Glutamatergic neuron (in vitro differentiated cells): Measurements from ENCODE around the gene TNFRSF6B. TPM values are rescaled to one million over a fixed set of nuclear protein-coding genes. Genes with fewer than 3 reads are reported as not detected.
A peak's percentile ranks its signal among the peaks of the same experiment; 100 is the strongest.

Experiments used
- DNase-seq: peaks from one replicate; pipeline ENCODE4 v3.0.0; 2022
- H3K27ac Mint-ChIP-seq: one replicate; pipeline ENCODE4 v1.8.0; 2020; ENCODE audit warnings: mild to moderate bottlenecking, mixed read lengths, inconsistent platforms; ENCODE audit not compliant: unreplicated experiment
- H3K27me3 Mint-ChIP-seq: one replicate; pipeline ENCODE4 v1.8.0; 2020; ENCODE audit warnings: mild to moderate bottlenecking, moderate library complexity, mixed read lengths, inconsistent platforms; ENCODE audit not compliant: unreplicated experiment
- H3K36me3 Mint-ChIP-seq: one replicate; pipeline ENCODE4 v1.8.0; 2020; ENCODE audit warnings: mild to moderate bottlenecking, mixed read lengths, inconsistent platforms; ENCODE audit not compliant: unreplicated experiment
- H3K4me1 Mint-ChIP-seq: one replicate; pipeline ENCODE4 v1.8.0; 2020; ENCODE audit warnings: mild to moderate bottlenecking, low read depth, mixed read lengths, inconsistent platforms; ENCODE audit not compliant: unreplicated experiment
- H3K4me3 Mint-ChIP-seq: one replicate; pipeline ENCODE4 v1.8.0; 2020; ENCODE audit warnings: mild to moderate bottlenecking, mixed read lengths, inconsistent platforms; ENCODE audit not compliant: unreplicated experiment
- H3K9me3 Mint-ChIP-seq: one replicate; pipeline ENCODE4 v1.8.0; 2020; ENCODE audit warnings: mild to moderate bottlenecking, moderate library complexity, mixed read lengths, inconsistent platforms; ENCODE audit not compliant: unreplicated experiment
- CTCF ChIP-seq: fragments of 200-600 bp; sonication (generic); IDR thresholded peaks from one replicate; pipeline ENCODE4 v1.5.0; 2021; ENCODE audit not compliant: partially characterized antibody, unreplicated experiment
- total RNA-seq: library from RNA; stranded (reverse); fragmentation: NEBNext Ultra II Directional; extraction: Animal tissue kit (Norgen Biotek cat#: 25700); gene quantifications from one replicate; pipeline ENCODE4 v1.2.1, GENCODE V29; 2021; ENCODE audit not compliant: unreplicated experiment

Gene TNFRSF6B
- total RNA-seq, 1 donor from 2014 or later, result not detected

GRCh38 chr20:63738687-63739129 is 42.3 kb downstream of the TNFRSF6B start:
- no peak for TF ChIP-seq CTCF
- Mint-ChIP-seq H3K9me3 (peaks cover 9% of the 10 kb centered on the region), H3K27ac (no peak overlapping the region), H3K27me3 (peaks cover 12% of the 10 kb centered on the region), H3K36me3 (no peaks in the 10 kb centered on the region), H3K4me3 (no peak overlapping the region), H3K4me1 (peaks cover 5% of the 10 kb centered on the region)
- DNase-seq, result peak; percentile 80

GRCh38 chr20:63739130-63740069 is 42.9 kb downstream of the TNFRSF6B start, which contains the start of gene SLC2A4RG:
SLC2A4RG (plus strand) TSS chr20:63739776; CDS start chr20:63739913, 137 bp downstream.
- peaks cover 7% of the 10 kb centered on the region for H3K4me1 Mint-ChIP-seq
- no peaks in the 10 kb centered on the region for H3K36me3 Mint-ChIP-seq
- H3K27me3 Mint-ChIP-seq, result peaks cover 9% of the 10 kb centered on the region
- TF ChIP-seq CTCF, result no peak
- DNase-seq, result peak; percentile 76
- peaks cover 5% of the 10 kb centered on the region for H3K9me3 Mint-ChIP-seq
- H3K27ac Mint-ChIP-seq, result no peak within 1 kb of the TSS
- no peak within 1 kb of the TSS for H3K4me3 Mint-ChIP-seq

- Mint-ChIP-seq H3K36me3 (no peaks in the 10 kb centered on the region), H3K27ac (no peak overlapping the region), H3K9me3 (peaks cover 9% of the 10 kb centered on the region), H3K27me3 (peaks cover 11% of the 10 kb centered on the region), H3K4me1 (peaks cover 7% of the 10 kb centered on the region), H3K4me3 (no peak overlapping the region)
- TF ChIP-seq CTCF, result no peak
- DNase-seq, result peak; percentile 58
These were observed 43.7 kb downstream of the TNFRSF6B start for GRCh38 chr20:63740070-63740626.

- no peak for TF ChIP-seq CTCF
- peaks cover 11% of the 10 kb centered on the region for H3K27me3 Mint-ChIP-seq
- peaks cover 10% of the 10 kb centered on the region for H3K9me3 Mint-ChIP-seq
- no peaks in the 10 kb centered on the region for H3K36me3 Mint-ChIP-seq
- peak; percentile 77 for DNase-seq
- peaks cover 7% of the 10 kb centered on the region for H3K4me1 Mint-ChIP-seq
- no peak overlapping the region for H3K4me3 Mint-ChIP-seq
- no peak overlapping the region for H3K27ac Mint-ChIP-seq
These were observed 44.3 kb downstream of the TNFRSF6B start for GRCh38 chr20:63740627-63741353.
